PFSK-1 (cell line): Measurements from ENCODE around the gene GCHFR.
A peak's percentile ranks its signal among the peaks of the same experiment; 100 is the strongest.

Source experiments
- FOXP2 ChIP-seq: optimal IDR thresholded peaks from 2 replicates; pipeline ENCODE3; 2011; ENCODE audit warnings: borderline replicate concordance, control low read depth, inconsistent platforms; ENCODE audit not compliant: insufficient read depth; ENCODE audit errors: extremely low read length, extremely low read depth
- POLR2AphosphoS5 ChIP-seq: IDR thresholded peaks from 2 replicates; pipeline ENCODE4 v1.6.1; 2012; ENCODE audit warnings: low read depth, mild to moderate bottlenecking, control low read depth, low read length, moderate library complexity
- SIN3A ChIP-seq: IDR thresholded peaks from 2 replicates; pipeline ENCODE4 v1.6.1; 2012; ENCODE audit warnings: mild to moderate bottlenecking, low read length, moderate library complexity, borderline replicate concordance; ENCODE audit not compliant: insufficient read depth
- TAF1 ChIP-seq: IDR thresholded peaks from 2 replicates; pipeline ENCODE4 v1.6.1; 2012; ENCODE audit warnings: low read length, control low read depth, borderline replicate concordance; ENCODE audit not compliant: insufficient read depth
- TF ChIP-seq, protein P1 (sequence below), 2 experiments: IDR thresholded peaks; 2 replicates each; pipeline versions ENCODE4 v1.6.1 to v1.8.0; 2011 to 2012; ENCODE audit warnings: low read depth in 2 of 2, low read length in 2 of 2, control low read depth in 1 of 2, inconsistent platforms in 1 of 2, mild to moderate bottlenecking in 1 of 2, moderate library complexity in 1 of 2; ENCODE audit not compliant: insufficient read depth in 1 of 2

Gene GCHFR

DNA sequence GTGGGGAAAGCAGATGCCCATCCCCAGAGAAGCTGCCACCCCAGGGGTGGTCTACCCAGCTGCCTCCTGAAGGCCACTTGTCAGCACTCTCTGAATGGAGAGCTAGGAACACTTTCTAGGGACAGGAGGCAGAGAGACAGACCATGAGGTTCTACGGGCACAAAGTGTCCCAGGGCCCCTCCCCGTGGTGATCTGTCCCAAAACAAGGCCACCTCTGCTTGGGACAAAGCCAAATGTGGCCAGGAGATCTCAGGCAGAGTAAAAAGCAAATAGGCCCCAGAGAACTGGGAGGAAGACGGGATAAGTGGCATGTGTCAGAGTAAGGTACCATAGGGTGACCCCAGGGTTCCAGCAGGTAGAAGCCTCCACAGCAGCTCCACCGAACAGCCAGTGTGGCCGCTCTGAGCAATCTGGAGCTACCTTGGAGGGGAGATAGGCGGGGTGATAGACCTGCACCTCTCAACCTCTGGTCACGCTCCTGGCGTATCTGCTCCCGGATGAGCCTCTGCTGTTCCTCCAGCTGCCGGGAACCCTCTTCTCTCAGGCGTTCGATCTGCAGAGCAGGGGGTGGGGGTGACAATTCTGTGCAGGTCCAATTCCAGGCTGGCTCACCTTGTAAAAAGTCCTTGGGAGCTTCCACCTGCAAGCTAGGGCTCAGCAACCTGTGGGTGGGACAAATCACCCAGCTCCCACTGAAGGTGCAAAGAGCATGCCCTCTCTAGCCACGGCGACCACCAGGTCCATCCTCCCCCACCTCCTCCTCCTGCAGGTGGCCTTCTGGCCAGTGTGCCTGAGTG, 12.1 kb downstream of the GCHFR start:
- TF ChIP-seq POLR2AphosphoS5 (no peak), FOXP2 (no peak), TAF1 (no peak), SIN3A (no peak)
- TF ChIP-seq, protein P1, sequence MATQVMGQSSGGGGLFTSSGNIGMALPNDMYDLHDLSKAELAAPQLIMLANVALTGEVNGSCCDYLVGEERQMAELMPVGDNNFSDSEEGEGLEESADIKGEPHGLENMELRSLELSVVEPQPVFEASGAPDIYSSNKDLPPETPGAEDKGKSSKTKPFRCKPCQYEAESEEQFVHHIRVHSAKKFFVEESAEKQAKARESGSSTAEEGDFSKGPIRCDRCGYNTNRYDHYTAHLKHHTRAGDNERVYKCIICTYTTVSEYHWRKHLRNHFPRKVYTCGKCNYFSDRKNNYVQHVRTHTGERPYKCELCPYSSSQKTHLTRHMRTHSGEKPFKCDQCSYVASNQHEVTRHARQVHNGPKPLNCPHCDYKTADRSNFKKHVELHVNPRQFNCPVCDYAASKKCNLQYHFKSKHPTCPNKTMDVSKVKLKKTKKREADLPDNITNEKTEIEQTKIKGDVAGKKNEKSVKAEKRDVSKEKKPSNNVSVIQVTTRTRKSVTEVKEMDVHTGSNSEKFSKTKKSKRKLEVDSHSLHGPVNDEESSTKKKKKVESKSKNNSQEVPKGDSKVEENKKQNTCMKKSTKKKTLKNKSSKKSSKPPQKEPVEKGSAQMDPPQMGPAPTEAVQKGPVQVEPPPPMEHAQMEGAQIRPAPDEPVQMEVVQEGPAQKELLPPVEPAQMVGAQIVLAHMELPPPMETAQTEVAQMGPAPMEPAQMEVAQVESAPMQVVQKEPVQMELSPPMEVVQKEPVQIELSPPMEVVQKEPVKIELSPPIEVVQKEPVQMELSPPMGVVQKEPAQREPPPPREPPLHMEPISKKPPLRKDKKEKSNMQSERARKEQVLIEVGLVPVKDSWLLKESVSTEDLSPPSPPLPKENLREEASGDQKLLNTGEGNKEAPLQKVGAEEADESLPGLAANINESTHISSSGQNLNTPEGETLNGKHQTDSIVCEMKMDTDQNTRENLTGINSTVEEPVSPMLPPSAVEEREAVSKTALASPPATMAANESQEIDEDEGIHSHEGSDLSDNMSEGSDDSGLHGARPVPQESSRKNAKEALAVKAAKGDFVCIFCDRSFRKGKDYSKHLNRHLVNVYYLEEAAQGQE (IDR thresholded peaks at IDR 0.05; ENCODE audit: insufficient read depth in 1 of 2, low read depth in 2 of 2, low read length in 2 of 2) = no peak

DNA sequence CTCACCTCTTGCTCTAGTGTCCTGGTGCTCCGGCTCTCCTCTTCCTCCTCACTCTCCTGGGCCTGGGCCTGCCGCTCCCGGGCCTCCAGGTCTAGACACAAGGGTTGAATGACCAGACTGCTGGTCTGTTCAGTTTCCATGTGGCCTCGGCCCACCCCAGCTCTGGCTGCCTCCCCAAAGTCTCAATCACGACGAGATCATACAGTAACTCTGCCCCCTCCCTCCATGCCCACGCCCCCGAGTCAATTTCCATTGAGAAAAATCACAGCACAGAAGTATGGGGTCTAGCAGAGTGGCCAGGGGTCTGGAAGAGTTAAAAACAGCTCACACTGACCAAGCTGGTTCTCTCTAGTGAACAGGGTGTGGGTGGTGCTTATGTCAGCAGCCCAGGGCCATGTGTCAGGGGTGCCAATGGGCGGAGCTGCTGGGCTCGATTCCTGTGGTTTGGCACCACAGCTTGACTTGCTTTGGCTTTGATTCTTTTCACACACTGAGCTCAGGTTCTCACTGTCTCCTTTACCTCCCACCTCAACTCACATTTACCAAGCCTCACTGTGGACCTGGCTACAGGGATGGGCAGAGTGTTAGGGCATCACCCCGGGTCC, 12.8 kb downstream of the GCHFR start:
- TF ChIP-seq POLR2AphosphoS5 (no peak), FOXP2 (no peak), TAF1 (no peak), SIN3A (no peak)
- TF ChIP-seq, protein P1 (IDR thresholded peaks at IDR 0.05; ENCODE audit: insufficient read depth in 1 of 2, low read depth in 2 of 2, low read length in 2 of 2) = no peak

DNA sequence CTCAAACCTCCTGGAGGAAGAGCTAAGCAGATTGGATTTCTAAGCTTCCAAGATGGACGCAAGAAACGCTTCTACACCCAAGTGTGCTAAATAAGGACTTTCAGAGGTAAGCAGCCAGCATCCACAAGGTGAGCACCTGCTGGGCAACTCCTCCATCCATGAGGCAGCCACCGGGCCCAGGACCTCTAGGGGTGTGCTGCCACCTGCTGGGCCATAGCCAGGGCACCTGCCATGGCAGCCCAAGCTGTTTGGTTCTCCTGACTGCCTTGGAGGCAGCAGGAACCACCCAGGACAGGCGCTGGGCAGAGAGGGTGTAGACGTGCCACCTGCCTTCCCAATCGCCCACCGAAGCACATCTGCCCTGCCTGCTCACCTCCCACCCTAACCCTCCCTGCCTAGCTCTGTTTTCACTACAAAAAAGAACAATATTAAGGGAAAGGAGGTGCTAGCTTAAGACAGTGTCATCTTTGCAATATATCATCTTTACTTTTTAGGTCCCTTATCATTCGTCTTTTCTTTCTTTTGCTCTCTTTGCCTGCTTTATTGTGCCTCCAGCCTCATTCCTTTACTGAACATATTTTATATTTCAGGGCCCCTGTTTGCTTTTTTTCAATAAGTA, 18.9 kb downstream of the GCHFR start:
- TF ChIP-seq SIN3A (no peak), TAF1 (no peak), FOXP2 (peak; percentile 31)
- TF ChIP-seq, protein P1 (IDR thresholded peaks at IDR 0.05; ENCODE audit: insufficient read depth in 1 of 2, low read depth in 2 of 2, low read length in 2 of 2) = no peak

GRCh38 chr15:40785164-40785563, 21.3 kb downstream of the GCHFR start:
- TF ChIP-seq SIN3A (no peak), FOXP2 (no peak), POLR2AphosphoS5 (no peak), TAF1 (no peak)
- TF ChIP-seq, protein P1 (IDR thresholded peaks at IDR 0.05; ENCODE audit: insufficient read depth in 1 of 2, low read depth in 2 of 2, low read length in 2 of 2) = no peak
